IMR-90 (cell line): ENCODE data around the gene PLAAT3. TPM values are rescaled to one million over a fixed set of nuclear protein-coding genes. Genes with fewer than 3 reads are reported as not detected.

Source experiments
- ATAC-seq: fragments of 200-7000 bp; cut with Tn5 transposase; 2 replicates; pipeline ENCODE4 v1.9.1; 2020; ENCODE audit warnings: low read depth, mild to moderate bottlenecking, moderate library complexity
- BruUV-seq: library from RNA; stranded (reverse); fragments of 400-500 nt; replicated peaks from 2 replicates; lab custom pipeline; 2021; lab: Mats Ljungman, UMichigan
- CTCF ChIA-PET: fragments of 300-600 bp; formaldehyde crosslinking; extraction: SDS; loops from one replicate; lab custom pipeline; 2021; ENCODE audit warnings: antibody characterized with exemption; lab: Yijun Ruan, JAX
- POLR2A ChIA-PET: fragments of 300-600 bp; sonication (Branson Sonifier 250); formaldehyde crosslinking; loops from one replicate; lab custom pipeline; 2022; ENCODE audit warnings: antibody characterized with exemption; ENCODE audit not compliant: unreplicated experiment; lab: Charles Lee
- DNase-seq: peaks from one replicate; pipeline ENCODE4 v3.0.0; 2013
- H2AFZ ChIP-seq: replicated peaks from 2 replicates; pipeline ENCODE3; 2013; ENCODE audit warnings: low read length, mild to moderate bottlenecking; ENCODE audit not compliant: poor library complexity
- H2AK5ac ChIP-seq: 2 replicates; pipeline ENCODE4 v1.6.1; 2013; ENCODE audit warnings: low read depth, low read length, inconsistent platforms
- H2AK9ac ChIP-seq: replicated peaks from 2 replicates; pipeline ENCODE3; 2013; ENCODE audit warnings: mild to moderate bottlenecking, low read depth, low read length, moderate library complexity; ENCODE audit not compliant: poor library complexity
- H2BK120ac ChIP-seq: 2 replicates; pipeline ENCODE4 v1.6.1; 2013; ENCODE audit warnings: low read depth, low read length, inconsistent platforms
- H2BK15ac ChIP-seq: 3 replicates; pipeline ENCODE4 v1.6.1; 2013; ENCODE audit warnings: low read depth, low read length, inconsistent platforms
- H2BK20ac ChIP-seq: 2 replicates; pipeline ENCODE4 v1.6.1; 2013; ENCODE audit warnings: low read depth, mild to moderate bottlenecking, inconsistent platforms, low read length, moderate library complexity
- H2BK5ac ChIP-seq: 2 replicates; pipeline ENCODE4 v1.6.1; 2013; ENCODE audit warnings: mild to moderate bottlenecking, low read depth, low read length, inconsistent platforms; ENCODE audit not compliant: poor library complexity, severe bottlenecking
- H3K14ac ChIP-seq: replicated peaks from 2 replicates; pipeline ENCODE4 v1.6.1; 2013; ENCODE audit warnings: low read depth, low read length, inconsistent platforms
- H3K18ac ChIP-seq: 2 replicates; pipeline ENCODE4 v1.6.1; 2013; ENCODE audit warnings: low read depth, low read length, control low read depth
- H3K23ac ChIP-seq: 2 replicates; pipeline ENCODE4 v1.6.1; 2013; ENCODE audit warnings: low read depth, low read length, inconsistent platforms
- H3K27ac ChIP-seq: 2 replicates; pipeline ENCODE4 v1.5.1; 2013; ENCODE audit warnings: mild to moderate bottlenecking, control low read depth, low read length; ENCODE audit not compliant: insufficient read depth
- H3K27me3 ChIP-seq: 2 replicates; pipeline ENCODE4 v1.6.1; 2013; ENCODE audit warnings: low read length; ENCODE audit not compliant: control insufficient read depth, insufficient read depth
- H3K36me3 ChIP-seq: 2 replicates; pipeline ENCODE4 v1.6.1; 2013; ENCODE audit warnings: low read length, mixed read lengths; ENCODE audit not compliant: control insufficient read depth, insufficient read depth
- H3K4ac ChIP-seq: 2 replicates; pipeline ENCODE4 v1.6.1; 2013; ENCODE audit warnings: low read depth, low read length, inconsistent platforms
- H3K4me1 ChIP-seq: 2 replicates; pipeline ENCODE4 v1.6.1; 2013; ENCODE audit warnings: low read length, mixed read lengths; ENCODE audit not compliant: control insufficient read depth, insufficient read depth
- H3K4me2 ChIP-seq: 2 replicates; pipeline ENCODE4 v1.6.1; 2013; ENCODE audit warnings: low read depth, mild to moderate bottlenecking, control low read depth, low read length, moderate library complexity
- H3K4me3 ChIP-seq: 2 replicates; pipeline ENCODE4 v1.5.1; 2013; ENCODE audit warnings: low read depth, mild to moderate bottlenecking, control low read depth, low read length, moderate library complexity; ENCODE audit not compliant: insufficient read depth
- H3K56ac ChIP-seq: 2 replicates; pipeline ENCODE4 v1.6.1; 2013; ENCODE audit warnings: low read length, inconsistent platforms; ENCODE audit not compliant: insufficient read depth; ENCODE audit errors: extremely low read depth
- H3K79me1 ChIP-seq, 2 experiments: 2 replicates each; pipeline ENCODE4 v1.6.1; 2013; ENCODE audit warnings: low read length in 2 of 2, inconsistent platforms in 1 of 2, low read depth in 1 of 2
- H3K9ac ChIP-seq: 2 replicates; pipeline ENCODE4 v1.6.1; 2013; ENCODE audit warnings: low read depth, low read length, control low read depth
- H3K9me1 ChIP-seq: 2 replicates; pipeline ENCODE4 v1.6.1; 2013; ENCODE audit warnings: low read length, inconsistent platforms; ENCODE audit not compliant: insufficient read depth
- H3K9me3 ChIP-seq: 2 replicates; pipeline ENCODE4 v1.6.1; 2013; ENCODE audit warnings: low read length; ENCODE audit not compliant: control insufficient read depth, insufficient read depth
- H4K20me1 ChIP-seq: 2 replicates; pipeline ENCODE4 v1.6.1; 2013; ENCODE audit warnings: low read length, inconsistent platforms; ENCODE audit not compliant: insufficient read depth
- H4K5ac ChIP-seq: 2 replicates; pipeline ENCODE4 v1.6.1; 2013; ENCODE audit warnings: mild to moderate bottlenecking, low read depth, low read length, control low read depth
- H4K8ac ChIP-seq, 2 experiments: 2 replicates each; pipeline ENCODE4 v1.6.1; 2013; ENCODE audit warnings: low read depth in 2 of 2, low read length in 2 of 2, control low read depth in 1 of 2, inconsistent platforms in 1 of 2
- H4K91ac ChIP-seq: 2 replicates; pipeline ENCODE4 v1.6.1; 2013; ENCODE audit warnings: low read depth, low read length, inconsistent platforms; ENCODE audit not compliant: insufficient read depth
- CEBPB ChIP-seq: IDR thresholded peaks from 2 replicates; pipeline ENCODE4 v1.6.1; 2012; ENCODE audit warnings: low read depth, low read length, improper control_type of control experiment
- CHD1 ChIP-seq: IDR thresholded peaks from 2 replicates; pipeline ENCODE4 v1.6.1; 2012; ENCODE audit warnings: low read depth, low read length, improper control_type of control experiment
- FOS ChIP-seq: fragments of 150-350 bp; IDR thresholded peaks from 2 replicates; pipeline ENCODE4 v1.6.1; 2016; ENCODE audit warnings: low read depth, low read length
- MAZ ChIP-seq: IDR thresholded peaks from 2 replicates; pipeline ENCODE4 v1.6.1; 2012; ENCODE audit warnings: low read depth, mild to moderate bottlenecking, low read length, improper control_type of control experiment, moderate library complexity, borderline replicate concordance
- MXI1 ChIP-seq: IDR thresholded peaks from 2 replicates; pipeline ENCODE4 v1.6.1; 2012; ENCODE audit warnings: low read depth, mild to moderate bottlenecking, low read length, moderate library complexity, borderline replicate concordance
- NFE2L2 ChIP-seq: fragments of 150-350 bp; IDR thresholded peaks from 2 replicates; pipeline ENCODE4 v1.6.1; 2016; ENCODE audit warnings: low read depth, mild to moderate bottlenecking, low read length
- POLR2A ChIP-seq: IDR thresholded peaks from 2 replicates; pipeline ENCODE4 v1.6.1; 2012; ENCODE audit warnings: mild to moderate bottlenecking, low read depth, low read length
- RAD21 ChIP-seq: IDR thresholded peaks from 2 replicates; pipeline ENCODE4 v1.6.1; 2012; ENCODE audit warnings: low read length, improper control_type of control experiment
- SMC3 ChIP-seq: fragments of 150-350 bp; IDR thresholded peaks from 2 replicates; pipeline ENCODE4 v1.6.1; 2016; ENCODE audit warnings: low read depth, mild to moderate bottlenecking, antibody characterized with exemption, low read length, moderate library complexity
- USF2 ChIP-seq: fragments of 150-350 bp; IDR thresholded peaks from 2 replicates; pipeline ENCODE4 v1.6.1; 2017; ENCODE audit warnings: mild to moderate bottlenecking, antibody characterized with exemption, low read length, low read depth
- WGBS, 2 experiments: methylation state at CpG; one replicate each; pipeline versions ENCODE4 v1.1.5 to v1.1.7; 2013; ENCODE audit warnings: missing lambda C conversion rate in 2 of 2; ENCODE audit not compliant: insufficient read length in 1 of 2; ENCODE audit errors: extremely low coverage in 2 of 2; 5-methylcytosine and 5-hydroxymethylcytosine counted together
- dilution Hi-C: fragments of 300-500 bp; cut with HindIII; formaldehyde crosslinking; loops from one replicate; pipeline ENCODE4 v1.14.3; 2018; ENCODE audit warnings: low sequenced_read_pairs; ENCODE audit not compliant: unreplicated experiment
- in situ Hi-C: fragments of 300-500 bp; cut with MboI; formaldehyde crosslinking; loops from 3 replicates; pipeline ENCODE4 v1.14.3; 2019; ENCODE audit warnings: low sequenced_read_pairs, inconsistent platforms, mixed read lengths
- intact Hi-C: fragments of 100-400 bp; cut with micrococcal nuclease; formaldehyde crosslinking; loops from 2 replicates; pipeline ENCODE4 v1.10.0; 2022
- polyA plus RNA-seq, 3 experiments: library from polyadenylated mRNA; depleted of rRNA; stranded (reverse); fragments of >200 nt; gene quantifications; 2 replicates each; pipeline ENCODE4 v1.2.3, GENCODE V29; 2012; ENCODE audit warnings: low replicate concordance in 1 of 3
- total RNA-seq: library from RNA; depleted of rRNA; stranded (reverse); fragments of >200 nt; gene quantifications from 2 replicates; pipeline ENCODE4 v1.2.3, GENCODE V29; 2012

Gene PLAAT3
- total and polyA plus RNA-seq, 2 of the 4 experiments (the other 2 are of a cell fraction) = 3.2 to 3.9 TPM

GRCh38 chr11:63560506-63561180 is 53.6 kb downstream of the PLAAT3 start:
- POLR2A ChIA-PET = no interaction called here
- Histone ChIP-seq H3K79me1 (no peaks in the 10 kb centered on the region), H2AK9ac (no peak overlapping the region), H2BK5ac (no peak overlapping the region), H4K20me1 (no peaks in the 10 kb centered on the region), H3K9me1 (no peaks in the 10 kb centered on the region), H3K27ac (no peak overlapping the region), H2AFZ (no peak overlapping the region), H2BK20ac (no peak overlapping the region), H3K4me2 (no peak overlapping the region), H3K36me3 (no peaks in the 10 kb centered on the region), H2BK120ac (no peak overlapping the region), H3K23ac (no peak overlapping the region), H4K8ac (no peak overlapping the region), H3K9ac (no peak overlapping the region), H3K4me1 (no peaks in the 10 kb centered on the region), H3K4ac (no peak overlapping the region), H2BK15ac (no peak overlapping the region), H3K4me3 (no peak overlapping the region), H3K18ac (no peak overlapping the region), H4K91ac (no peak overlapping the region), H2AK5ac (no peak overlapping the region), H3K27me3 (peaks cover 44% of the 10 kb centered on the region), H3K9me3 (no peaks in the 10 kb centered on the region), H3K56ac (no peak overlapping the region), H3K14ac (no peak overlapping the region), H4K5ac (no peak overlapping the region)
- intact Hi-C loops = no loop called here
- BruUV-seq = no TSS peak
- in situ Hi-C loops = no loop called here
- CTCF ChIA-PET = no interaction called here
- TF ChIP-seq MAZ (no peak), MXI1 (no peak), USF2 (no peak), CHD1 (no peak), FOS (no peak), NFE2L2 (no peak), POLR2A (no peak), SMC3 (no peak), CEBPB (no peak), RAD21 (no peak)
- WGBS, 2 experiments = 40% methylated on average over 1 of the region's 7 CpGs; no CpG with 5 or more reads in 1 of the 2 experiments
- DNase-seq (no peak), ATAC-seq (no peak)
- dilution Hi-C loops = no loop called here
